RWPE2 (cell line): ENCODE results near the gene RBM20.
A peak's percentile ranks its signal among the peaks of the same experiment; 100 is the strongest.
"Not testable (repeated sequence)": the region's sequence is repeated elsewhere in the genome, so short reads cannot be mapped to it uniquely, and the experiment has no call there.

Experiments
- ATAC-seq: fragments of 200-7000 bp; cut with Tn5 transposase; 3 replicates; pipeline ENCODE4 v1.9.1; 2021; ENCODE audit warnings: low read depth
- DNase-seq: peaks from one replicate; pipeline ENCODE4 v3.0.0-alpha.2; 2020; ENCODE audit warnings: low spot score
- H3K27ac ChIP-seq: fragments of 450-650 bp; 2 replicates; pipeline ENCODE4 v1.5.1; 2017; ENCODE audit warnings: mild to moderate bottlenecking; ENCODE audit not compliant: poor library complexity, severe bottlenecking
- H3K27me3 ChIP-seq: fragments of 250-450 bp; sonication (Bioruptor Pico); 2 replicates; pipeline ENCODE4 v1.5.1; 2021; ENCODE audit warnings: mild to moderate bottlenecking, moderate library complexity; ENCODE audit not compliant: insufficient read depth, poor library complexity, severe bottlenecking
- H3K36me3 ChIP-seq: fragments of 250-450 bp; sonication (Bioruptor Pico); 2 replicates; pipeline ENCODE4 v1.5.1; 2020; ENCODE audit warnings: low read depth, mild to moderate bottlenecking, moderate library complexity
- H3K4me1 ChIP-seq: fragments of 250-450 bp; sonication (Bioruptor Pico); 2 replicates; pipeline ENCODE4 v1.5.1; 2021; ENCODE audit warnings: mild to moderate bottlenecking, moderate library complexity; ENCODE audit not compliant: insufficient read depth, poor library complexity, severe bottlenecking
- H3K4me3 ChIP-seq: fragments of 250-450 bp; sonication (Bioruptor Pico); 2 replicates; pipeline ENCODE4 v1.5.1; 2021; ENCODE audit warnings: mild to moderate bottlenecking, moderate library complexity; ENCODE audit not compliant: severe bottlenecking
- H3K9me3 ChIP-seq: fragments of 250-450 bp; sonication (Bioruptor Pico); 2 replicates; pipeline ENCODE4 v1.5.1; 2021; ENCODE audit warnings: mild to moderate bottlenecking, moderate library complexity; ENCODE audit not compliant: severe bottlenecking
- TF ChIP-seq, protein P1 (sequence below): fragments of 450-650 bp; IDR thresholded peaks from one replicate; pipeline ENCODE4 v1.5.1; 2017; ENCODE audit warnings: mild to moderate bottlenecking, moderate library complexity; ENCODE audit not compliant: poor library complexity, severe bottlenecking

RBM20 gene

DNA sequence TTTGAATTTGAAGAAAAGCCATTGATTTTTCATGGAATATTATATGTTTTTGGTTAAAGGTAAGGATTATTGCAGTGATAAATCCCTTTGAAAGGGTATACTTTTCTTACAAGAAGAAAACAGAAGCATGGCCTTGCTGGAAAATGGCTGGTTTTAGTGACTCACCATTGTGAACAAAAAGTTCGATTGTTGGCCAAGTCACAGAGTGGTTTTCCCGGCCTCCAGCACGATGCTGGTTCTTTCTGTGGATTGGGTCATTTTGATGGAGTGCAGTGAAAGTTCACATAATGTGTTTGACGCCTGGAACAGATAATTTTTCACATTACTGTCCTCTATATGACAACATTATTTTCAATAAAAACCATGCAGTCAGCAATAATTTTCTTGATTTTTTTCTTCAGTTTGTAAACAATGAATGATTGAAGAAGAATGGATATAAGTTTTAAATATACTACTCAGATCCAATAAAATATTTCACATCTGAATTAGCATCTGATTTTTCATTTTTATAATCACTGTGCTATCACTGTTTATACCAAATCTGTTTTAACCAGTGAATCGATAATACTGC lies 60.9 kb downstream of the RBM20 start:
- no peak for DNase-seq

DNA sequence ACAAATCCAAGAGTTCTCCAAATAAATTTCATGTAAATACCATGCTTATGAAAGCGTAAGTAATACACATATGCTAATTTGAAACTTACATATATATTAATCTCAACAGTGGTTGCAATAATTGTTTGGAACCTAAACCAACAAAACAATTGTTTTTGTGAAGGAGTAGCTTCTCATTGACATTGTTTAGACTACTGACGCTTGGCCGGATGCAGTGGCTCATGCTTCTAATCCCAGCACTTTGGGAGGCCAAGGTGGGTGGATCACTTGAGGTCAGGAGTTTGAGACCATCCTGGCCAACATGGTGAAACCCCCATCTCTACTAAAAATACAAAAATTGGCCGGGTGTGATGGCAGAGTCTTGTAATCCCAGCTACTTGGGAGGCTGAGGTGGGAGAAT lies 61.5 kb downstream of the RBM20 start:
- not testable (repeated sequence) for DNase-seq, H3K27me3 ChIP-seq, H3K4me1 ChIP-seq, H3K27ac ChIP-seq, H3K36me3 ChIP-seq, H3K9me3 ChIP-seq, ATAC-seq, H3K4me3 ChIP-seq

More for the DNA sequence above, 60.9 kb downstream of the RBM20 start:
- H3K9me3 ChIP-seq = no peaks in the 10 kb centered on the region
- no peaks in the 10 kb centered on the region for H3K4me1 ChIP-seq
- H3K4me3 ChIP-seq = no peak overlapping the region
- no peaks in the 10 kb centered on the region for H3K36me3 ChIP-seq
- no peak for ATAC-seq
- H3K27ac ChIP-seq = no peak overlapping the region
- H3K27me3 ChIP-seq = no peaks in the 10 kb centered on the region
- TF ChIP-seq, protein P1, sequence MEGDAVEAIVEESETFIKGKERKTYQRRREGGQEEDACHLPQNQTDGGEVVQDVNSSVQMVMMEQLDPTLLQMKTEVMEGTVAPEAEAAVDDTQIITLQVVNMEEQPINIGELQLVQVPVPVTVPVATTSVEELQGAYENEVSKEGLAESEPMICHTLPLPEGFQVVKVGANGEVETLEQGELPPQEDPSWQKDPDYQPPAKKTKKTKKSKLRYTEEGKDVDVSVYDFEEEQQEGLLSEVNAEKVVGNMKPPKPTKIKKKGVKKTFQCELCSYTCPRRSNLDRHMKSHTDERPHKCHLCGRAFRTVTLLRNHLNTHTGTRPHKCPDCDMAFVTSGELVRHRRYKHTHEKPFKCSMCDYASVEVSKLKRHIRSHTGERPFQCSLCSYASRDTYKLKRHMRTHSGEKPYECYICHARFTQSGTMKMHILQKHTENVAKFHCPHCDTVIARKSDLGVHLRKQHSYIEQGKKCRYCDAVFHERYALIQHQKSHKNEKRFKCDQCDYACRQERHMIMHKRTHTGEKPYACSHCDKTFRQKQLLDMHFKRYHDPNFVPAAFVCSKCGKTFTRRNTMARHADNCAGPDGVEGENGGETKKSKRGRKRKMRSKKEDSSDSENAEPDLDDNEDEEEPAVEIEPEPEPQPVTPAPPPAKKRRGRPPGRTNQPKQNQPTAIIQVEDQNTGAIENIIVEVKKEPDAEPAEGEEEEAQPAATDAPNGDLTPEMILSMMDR = no peak

DNA sequence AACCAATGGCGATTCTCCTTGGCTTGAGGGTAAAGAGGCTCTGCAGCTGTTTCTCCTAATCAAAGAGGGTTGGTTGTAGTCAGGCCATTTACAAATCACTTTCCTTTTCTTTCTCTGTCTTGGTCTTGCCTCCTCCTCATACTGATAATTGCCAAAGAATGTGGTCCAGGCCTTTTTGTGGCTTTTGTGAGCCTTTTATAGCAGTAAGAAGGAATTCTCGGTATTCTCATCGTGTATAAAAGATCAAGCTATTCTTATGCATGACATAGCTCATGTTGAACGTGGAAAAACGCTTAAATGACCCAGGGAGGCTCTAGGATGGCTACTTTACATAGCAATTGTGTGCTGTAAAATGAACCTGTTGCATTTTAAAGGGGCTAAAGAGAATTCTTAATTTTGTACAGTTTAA lies 62.6 kb downstream of the RBM20 start:
- Histone ChIP-seq H3K4me1 (no peaks in the 10 kb centered on the region), H3K9me3 (no peaks in the 10 kb centered on the region), H3K4me3 (no peak overlapping the region), H3K27ac (no peak overlapping the region), H3K36me3 (no peaks in the 10 kb centered on the region), H3K27me3 (no peaks in the 10 kb centered on the region)
- ATAC-seq (peak; percentile 66), DNase-seq (no peak)
- TF ChIP-seq, protein P1 = no peak

DNA sequence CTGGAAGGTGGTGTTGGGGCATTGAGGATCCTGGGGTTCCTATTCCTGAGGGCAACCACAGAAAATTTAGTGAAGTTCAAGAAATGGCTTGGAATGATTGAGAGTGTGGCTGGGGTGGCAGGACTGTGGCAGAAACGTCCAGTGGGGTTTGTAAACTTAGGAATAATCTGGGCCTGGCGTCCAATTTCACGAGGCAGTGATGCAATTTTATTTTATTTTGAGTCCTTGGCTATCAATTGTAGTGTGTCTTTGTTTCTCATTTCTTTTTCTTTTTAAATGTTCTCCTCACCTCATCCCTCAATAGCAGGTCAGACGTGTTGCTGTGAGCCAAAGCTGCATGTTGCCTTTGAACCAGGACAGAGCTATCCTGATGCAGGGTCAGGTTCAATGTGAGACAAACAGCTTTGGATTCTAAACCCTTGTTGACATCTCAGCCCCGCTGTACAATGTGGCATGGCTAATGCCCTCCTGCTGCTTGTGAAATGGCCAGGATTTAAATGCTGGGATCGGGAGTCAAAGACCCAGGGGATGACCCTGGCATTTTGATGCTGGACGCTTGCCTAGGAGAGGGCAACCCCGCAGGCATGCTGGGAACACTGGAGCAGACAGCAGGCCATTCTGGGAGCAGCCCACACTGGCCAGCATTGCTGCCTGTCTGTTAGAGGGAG lies 64.8 kb downstream of the RBM20 start:
- ATAC-seq = no peak
- TF ChIP-seq, protein P1 = no peak
- no peaks in the 10 kb centered on the region for H3K9me3 ChIP-seq
- H3K27me3 ChIP-seq = no peaks in the 10 kb centered on the region
- H3K27ac ChIP-seq = no peak overlapping the region
- H3K4me1 ChIP-seq = no peaks in the 10 kb centered on the region
- no peaks in the 10 kb centered on the region for H3K36me3 ChIP-seq
- H3K4me3 ChIP-seq = no peak overlapping the region
- no peak for DNase-seq

DNA sequence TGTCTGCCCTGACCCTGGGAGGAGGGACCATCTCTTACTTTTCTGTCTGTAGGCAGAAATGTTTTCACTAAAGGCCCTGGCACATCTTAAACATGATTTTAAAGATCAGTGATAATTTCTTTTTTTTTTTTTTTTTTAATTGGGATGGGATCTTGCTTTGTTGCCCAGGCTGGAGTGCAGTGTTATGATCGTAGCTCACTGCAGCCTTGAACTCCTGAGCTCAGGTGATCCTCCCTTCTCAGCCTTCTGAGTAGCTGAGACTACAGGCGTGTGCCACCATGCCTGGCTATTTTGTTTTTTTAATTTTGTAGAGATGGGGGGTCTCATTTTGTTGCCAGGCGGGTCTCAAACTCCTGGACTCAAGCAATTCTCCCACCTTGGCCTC lies 65.3 kb downstream of the RBM20 start:
- ATAC-seq (no peak), DNase-seq (no peak)
- no peak overlapping the region for H3K4me3 ChIP-seq
- H3K36me3 ChIP-seq = no peaks in the 10 kb centered on the region
- H3K4me1 ChIP-seq = no peaks in the 10 kb centered on the region
- no peak overlapping the region for H3K27ac ChIP-seq
- no peaks in the 10 kb centered on the region for H3K9me3 ChIP-seq
- H3K27me3 ChIP-seq = no peaks in the 10 kb centered on the region
- TF ChIP-seq, protein P1 = no peak
